Activated CD8-positive, alpha-beta memory T cell treated with anti-CD3 and anti-CD28 coated beads, Interleukin-2, amount 50 U/mL, for 24 hours (primary cell): ENCODE data around the gene IFI30.

Experiments used
- DNase-seq: peaks from one replicate; pipeline ENCODE4 v3.0.0-alpha.2; 2020; ENCODE audit errors: extremely low read depth

IFI30 gene

DNA sequence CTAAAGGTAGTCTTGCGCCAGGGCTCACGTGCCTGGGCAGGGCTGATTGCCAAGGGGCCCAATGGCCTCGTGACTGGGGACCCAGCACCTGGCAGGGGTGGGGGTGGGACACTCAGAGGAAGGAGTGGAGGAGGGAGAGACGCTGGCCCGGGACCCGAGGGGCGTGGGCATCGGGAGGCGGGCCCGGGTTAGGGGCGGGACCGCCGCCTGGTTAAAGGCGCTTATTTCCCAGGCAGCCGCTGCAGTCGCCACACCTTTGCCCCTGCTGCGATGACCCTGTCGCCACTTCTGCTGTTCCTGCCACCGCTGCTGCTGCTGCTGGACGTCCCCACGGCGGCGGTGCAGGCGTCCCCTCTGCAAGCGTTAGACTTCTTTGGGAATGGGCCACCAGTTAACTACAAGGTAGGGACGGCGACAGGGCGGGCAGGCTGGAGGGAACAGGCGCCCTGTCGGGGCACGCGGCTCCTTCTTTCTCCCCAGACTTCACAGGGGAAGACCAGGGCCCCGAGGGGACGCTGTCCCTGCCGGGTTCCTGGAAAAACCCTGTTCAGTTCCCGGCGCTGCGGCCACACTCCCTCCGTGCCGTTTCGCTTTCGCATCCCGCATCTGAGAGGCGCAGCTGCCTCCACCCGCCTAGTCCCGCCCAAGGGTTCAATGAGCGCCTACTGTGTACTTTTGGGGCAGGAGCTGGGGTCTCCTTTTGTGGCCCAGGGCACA, at the start of gene IFI30:
TSS of gene IFI30 (plus strand) at position 242 of the 717 bp plus-strand sequence. CDS start at position 271, 29 bp downstream.
- no peak for DNase-seq

GRCh38 chr19:18123819-18124218, 49.8 kb upstream of the IFI30 start:
- no peak for DNase-seq

- DNase-seq: no peak
These were observed 47.5 kb upstream of the IFI30 start for GRCh38 chr19:18126097-18126496.

DNA sequence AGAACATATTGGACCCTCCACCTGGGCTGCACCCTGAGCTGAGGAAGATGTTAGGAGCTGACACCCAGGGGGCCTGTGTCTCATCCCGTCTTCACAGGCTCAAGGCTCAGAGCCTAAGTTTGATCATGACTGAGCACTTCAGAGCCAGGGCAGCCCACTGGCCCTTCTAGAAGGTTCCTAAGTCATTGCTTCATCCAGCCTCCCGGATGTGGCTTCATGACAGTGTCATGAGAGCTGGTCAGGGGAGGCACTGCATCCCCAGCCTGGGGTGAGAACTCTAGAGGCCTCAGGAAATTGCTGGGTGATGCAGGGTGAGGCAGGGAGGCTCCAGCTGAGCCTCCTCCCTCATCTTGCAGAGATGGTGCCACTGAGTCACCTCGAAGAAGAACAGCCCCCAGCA, 45.6 kb upstream of the IFI30 start:
- DNase-seq: no peak

GRCh38 chr19:18128805-18129204, 44.8 kb upstream of the IFI30 start:
- no peak for DNase-seq

DNA sequence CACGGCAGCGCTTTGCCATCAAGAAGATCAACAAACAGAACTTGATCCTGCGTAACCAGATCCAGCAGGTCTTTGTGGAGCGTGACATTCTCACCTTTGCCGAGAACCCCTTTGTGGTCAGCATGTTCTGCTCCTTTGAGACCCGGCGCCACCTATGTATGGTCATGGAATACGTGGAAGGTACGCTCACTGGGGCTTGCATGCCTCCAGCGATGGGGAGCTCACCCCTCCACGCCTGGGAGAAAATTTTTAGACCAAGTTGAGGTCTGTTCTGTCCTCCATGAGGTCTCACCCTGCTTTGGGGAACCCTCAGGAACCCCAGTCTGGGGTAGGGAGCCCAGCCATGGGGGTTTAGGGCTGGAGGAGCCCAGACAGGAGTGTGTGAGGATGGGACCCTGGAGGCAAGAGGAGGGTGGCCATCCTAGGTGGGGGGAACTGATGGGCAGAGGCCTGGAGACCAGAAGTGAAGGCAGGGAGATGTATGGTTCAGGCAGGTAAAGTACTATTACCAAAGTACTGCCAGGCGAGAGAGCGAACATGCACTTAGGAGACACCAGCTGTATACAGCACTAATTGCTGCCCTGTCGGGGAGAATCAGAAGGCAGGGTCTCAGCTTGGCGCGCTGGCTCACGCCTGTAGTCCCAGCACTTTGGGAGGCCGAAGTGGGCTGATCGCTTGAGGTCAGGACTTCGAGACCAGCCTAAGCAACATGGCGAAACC, 42.9 kb upstream of the IFI30 start:
- DNase-seq: no peak

DNA sequence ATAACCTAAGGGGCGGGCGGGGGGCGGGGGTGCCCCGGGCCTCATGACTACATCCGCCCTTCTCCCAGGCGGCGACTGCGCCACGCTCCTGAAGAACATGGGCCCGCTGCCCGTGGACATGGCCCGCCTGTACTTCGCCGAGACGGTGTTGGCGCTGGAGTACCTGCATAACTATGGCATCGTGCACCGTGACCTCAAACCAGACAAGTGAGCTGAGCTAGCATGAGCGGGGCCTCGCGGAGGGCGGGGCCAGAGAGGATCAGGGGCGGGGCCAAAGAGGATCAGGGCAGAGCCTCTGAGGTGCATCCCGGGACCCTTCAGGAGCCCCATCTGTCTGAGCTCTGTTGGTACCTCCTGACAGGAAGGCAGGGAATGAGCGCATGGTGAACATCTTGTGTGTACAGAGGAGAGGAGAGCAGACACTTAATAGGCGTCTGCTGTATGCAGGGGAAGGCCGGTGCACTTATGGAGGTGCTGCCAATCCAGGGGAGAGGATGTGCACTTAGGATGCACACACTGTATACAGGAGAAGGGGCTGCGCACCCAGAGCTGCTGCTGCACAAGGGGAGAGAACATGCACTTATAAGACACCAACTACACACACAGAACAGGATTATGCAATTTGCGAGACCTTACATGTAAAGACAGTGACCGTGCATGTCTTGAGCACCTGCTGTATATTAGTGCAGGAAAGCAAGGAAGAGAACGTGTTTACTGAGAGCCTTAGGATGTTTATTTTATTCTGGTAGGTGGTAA, 41.6 kb upstream of the IFI30 start:
- DNase-seq: no peak

DNA sequence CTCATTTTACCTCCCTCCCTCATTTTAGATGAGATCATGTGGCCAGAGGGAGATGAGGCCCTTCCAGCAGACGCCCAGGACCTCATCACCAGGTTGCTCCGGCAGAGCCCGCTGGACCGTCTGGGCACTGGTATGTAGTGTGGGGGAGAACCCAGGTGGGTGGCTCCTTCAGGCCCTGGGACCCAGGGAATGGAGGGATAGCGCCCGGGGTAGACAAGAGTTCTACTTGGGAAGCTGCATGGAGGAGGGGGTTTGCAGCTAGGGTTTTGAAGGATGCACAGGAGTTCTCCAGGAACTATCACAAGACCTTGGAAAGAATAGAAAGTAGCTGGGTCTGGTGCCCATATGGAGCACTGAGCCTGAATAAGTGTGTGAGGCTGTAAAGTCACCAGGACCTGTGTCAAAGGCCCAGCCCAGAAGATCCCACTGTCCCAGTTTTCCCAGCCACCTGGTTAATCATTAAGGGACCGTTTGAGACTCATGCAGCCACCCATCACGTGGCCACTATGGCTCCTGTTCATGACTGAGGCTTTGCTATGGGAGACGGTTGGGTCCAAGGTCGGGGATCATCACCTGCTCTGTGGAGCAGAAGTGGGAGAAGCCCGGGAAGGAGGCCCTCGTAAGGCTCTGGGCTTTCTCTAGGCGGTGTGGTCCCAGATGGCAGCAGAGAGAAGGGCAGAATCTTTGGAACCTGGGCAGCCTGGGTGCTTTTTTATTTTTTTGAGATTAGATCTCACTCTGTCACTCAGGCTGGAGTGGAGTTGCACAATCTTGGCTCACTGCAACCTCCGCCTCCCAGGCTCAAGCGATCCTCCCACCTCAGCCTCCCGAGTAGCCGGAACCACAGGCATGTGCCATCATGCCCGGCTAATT, 37.7 kb upstream of the IFI30 start:
- no peak for DNase-seq

DNA sequence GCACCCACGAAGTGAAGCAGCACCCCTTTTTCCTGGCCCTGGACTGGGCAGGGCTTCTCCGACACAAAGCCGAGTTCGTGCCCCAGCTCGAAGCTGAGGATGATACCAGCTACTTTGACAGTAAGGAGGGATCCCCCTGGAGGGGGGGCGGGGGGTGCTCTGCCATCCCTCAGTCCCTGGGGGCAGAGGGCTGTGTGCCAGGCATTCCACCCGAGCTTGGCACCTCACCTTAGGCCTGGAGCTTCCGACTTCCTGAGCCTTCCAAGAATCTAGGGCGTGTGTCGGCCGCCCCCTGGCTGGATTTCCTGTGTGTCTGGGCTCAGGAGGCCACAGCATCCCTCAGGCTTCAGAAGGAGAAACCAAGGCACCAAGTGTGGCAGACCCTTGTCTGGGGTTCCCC, 36.4 kb upstream of the IFI30 start:
- no peak for DNase-seq

GRCh38 chr19:18137657-18138339, 35.8 kb upstream of the IFI30 start:
- DNase-seq: no peak

DNA sequence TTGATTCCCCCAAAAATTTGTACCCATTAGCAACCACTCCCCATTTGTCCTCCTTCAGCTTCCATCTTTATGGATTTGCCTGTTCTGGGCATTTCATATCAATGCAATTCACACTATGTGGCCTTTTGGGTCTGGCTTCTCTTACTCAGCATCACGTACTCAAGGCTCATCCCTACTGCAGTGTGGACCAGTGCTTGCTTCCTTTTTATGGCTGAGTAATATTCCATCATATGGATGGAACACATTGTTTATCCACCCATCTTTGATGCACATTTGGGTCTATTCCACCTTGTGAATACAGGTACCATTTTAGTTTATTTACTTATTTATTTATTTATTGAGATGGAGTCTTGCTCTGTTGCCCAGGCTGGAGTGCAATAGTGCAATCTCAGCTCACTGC, 33.1 kb upstream of the IFI30 start:
- no peak for DNase-seq

GRCh38 chr19:18141031-18141430, 32.6 kb upstream of the IFI30 start:
- no peak for DNase-seq

- no peak for DNase-seq
These were observed 29.7 kb upstream of the IFI30 start for GRCh38 chr19:18143902-18144301.

- DNase-seq: no peak
These were observed 29.3 kb upstream of the IFI30 start for GRCh38 chr19:18144361-18144760.

DNA sequence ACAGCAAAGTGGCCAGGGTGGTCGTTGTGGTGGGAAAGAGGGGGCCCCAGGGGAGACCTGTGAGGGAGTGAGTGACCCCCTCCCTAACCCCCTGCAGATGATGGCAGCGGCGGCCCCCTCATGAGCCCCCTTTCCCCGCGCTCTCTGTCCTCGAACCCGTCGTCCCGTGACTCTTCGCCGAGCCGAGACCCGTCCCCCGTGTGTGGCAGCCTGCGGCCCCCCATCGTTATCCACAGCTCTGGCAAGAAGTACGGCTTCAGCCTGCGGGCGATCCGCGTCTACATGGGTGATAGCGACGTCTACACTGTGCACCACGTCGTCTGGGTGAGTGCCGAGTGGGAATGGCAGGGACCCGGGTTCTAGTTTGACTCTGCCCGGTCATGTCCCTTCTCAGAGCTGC, 28.7 kb upstream of the IFI30 start:
- DNase-seq: no peak

DNA sequence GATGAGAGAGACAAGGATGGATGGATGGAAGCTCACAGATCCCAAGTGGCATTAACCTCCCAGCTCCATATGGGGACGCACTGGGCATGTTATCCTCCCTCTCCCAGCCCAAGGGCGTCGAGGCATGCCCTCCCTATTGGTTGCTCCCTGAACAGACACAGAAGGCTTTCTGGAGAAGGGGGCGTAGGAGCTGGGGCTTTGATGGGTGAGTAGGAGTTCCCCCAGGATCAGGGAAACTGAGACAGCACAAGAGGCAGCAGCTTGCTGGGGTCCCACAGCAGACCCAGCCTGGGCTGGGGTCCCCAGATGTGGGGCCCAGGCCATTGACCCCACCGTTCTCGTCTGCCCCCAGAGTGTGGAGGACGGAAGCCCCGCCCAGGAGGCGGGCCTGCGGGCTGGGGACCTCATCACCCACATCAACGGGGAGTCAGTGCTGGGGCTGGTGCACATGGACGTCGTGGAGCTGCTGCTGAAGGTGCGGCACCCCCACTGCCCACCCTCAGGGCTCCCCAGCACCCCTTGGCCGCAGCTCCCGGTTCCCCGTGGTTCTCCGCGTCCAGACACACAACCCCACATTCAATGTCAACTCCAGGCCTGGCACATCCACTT, 28.1 kb upstream of the IFI30 start:
- no peak for DNase-seq

- DNase-seq: no peak
These were observed 26.2 kb upstream of the IFI30 start for GRCh38 chr19:18147396-18147795.

GRCh38 chr19:18149596-18149975, 24.0 kb upstream of the IFI30 start:
- DNase-seq: no peak

GRCh38 chr19:18150776-18151624, 22.6 kb upstream of the IFI30 start:
- DNase-seq: no peak

GRCh38 chr19:18152442-18152816, 21.2 kb upstream of the IFI30 start:
- peak; percentile 96 for DNase-seq
